Glutamatergic neuron (in vitro differentiated cells): ENCODE measurements around the gene RNF149. TPM values are rescaled to one million over a fixed set of nuclear protein-coding genes. Genes with fewer than 3 reads are reported as not detected.

Source experiments
- microRNA-seq: library from miRNA; unstranded; fragments of <30 nt; microRNA quantifications from one replicate; pipeline ENCODE4, GENCODE V29; 2020; ENCODE audit not compliant: unreplicated experiment
- total RNA-seq: library from RNA; stranded (reverse); fragmentation: NEBNext Ultra II Directional; extraction: Animal tissue kit (Norgen Biotek cat#: 25700); gene quantifications from one replicate; pipeline ENCODE4 v1.2.1, GENCODE V29; 2021; ENCODE audit not compliant: unreplicated experiment

The RNF149 gene
- total RNA-seq, 1 donor from 2014 or later: 26.9 TPM

Small RNA genes within 50 kb of the gene (microRNA-seq; reads per million reads assigned to microRNA genes)
- gene MIR5696: 0.96 reads per million

Other genes with a start within 250 kb of the RNF149 start
- gene TBC1D8, start 157.3 kb downstream of the RNF149 start, total RNA-seq: 14.6 TPM
- 35.6 TPM for gene CNOT11, start 55.8 kb downstream of the RNF149 start, total RNA-seq
- 1.3 TPM for gene CREG2, start 78.8 kb upstream of the RNF149 start, total RNA-seq
- gene RFX8, start 166.4 kb upstream of the RNF149 start, total RNA-seq: 1.0 TPM